Tibial artery (tissue), 4 donors: ENCODE results near the gene CCDC7.

Experiments
- DNase-seq, 2 donors: peaks; one replicate each; pipeline ENCODE4 v3.0.0-alpha.2; 2019
- H3K27ac ChIP-seq, 2 donors: fragments of 200-600 bp; sonication (generic) in 1 of 2; 1 replicate in 1 of 2; 2 replicates in 1 of 2; pipeline ENCODE4 v1.5.1; 2018 to 2019; ENCODE audit warnings: mild to moderate bottlenecking in 1 of 2
- H3K27me3 ChIP-seq, 2 donors: fragments of 200-600 bp; sonication (generic) in 1 of 2; one replicate each; pipeline versions ENCODE4 v1.5.1 to v1.6.0; 2016 to 2019
- H3K36me3 ChIP-seq, 3 donors: fragments of 200-600 bp; sonication (generic) in 2 of 3; one replicate each; pipeline ENCODE4 v1.5.1; 2016 to 2019; ENCODE audit warnings: mild to moderate bottlenecking in 2 of 3
- H3K4me1 ChIP-seq, 4 donors: fragments of 200-600 bp; sonication (generic) in 2 of 4; 1 replicate in 3 of 4; 2 replicates in 1 of 4; pipeline ENCODE4 v1.5.1; 2016 to 2019
- H3K4me3 ChIP-seq, 2 donors: fragments of 200-600 bp; sonication (generic) in 1 of 2; 1 replicate in 1 of 2; 2 replicates in 1 of 2; pipeline ENCODE4 v1.5.1; 2018 to 2019; ENCODE audit warnings: mild to moderate bottlenecking in 2 of 2
- H3K9me3 ChIP-seq, 3 donors: fragments of 200-600 bp; sonication (generic) in 1 of 3; one replicate each; pipeline ENCODE4 v1.5.1; 2016 to 2019
- CTCF ChIP-seq, 2 experiments: fragments of 200-600 bp in 1 of 2; fragments of 450-650 bp in 1 of 2; IDR thresholded peaks; one replicate each; pipeline ENCODE4 v1.5.1; 2017 to 2019; ENCODE audit warnings: antibody characterized with exemption in 2 of 2, mild to moderate bottlenecking in 1 of 2, moderate library complexity in 1 of 2
- intact Hi-C: fragments of 100-400 bp; cut with DNase I; formaldehyde crosslinking; loops from one replicate; pipeline ENCODE4 v1.15.0; 2023; ENCODE audit warnings: low total_unique reads

CCDC7 gene

GRCh38 chr10:32413513-32413912 is 32.4 kb upstream of the CCDC7 start:
- Histone ChIP-seq H3K27ac (no peak overlapping the region), H3K27me3 (no peaks in the 10 kb centered on the region), H3K4me3 (no peak overlapping the region), H3K9me3 (no peaks in the 10 kb centered on the region), H3K4me1 (peaks cover 0 to 36% (median 8%) of the 10 kb centered on the region in 4 donors), H3K36me3 (no peaks in the 10 kb centered on the region)
- intact Hi-C loops, result no loop called here
- DNase-seq, result no peak
- no peak for TF ChIP-seq CTCF (IDR thresholded peaks at IDR 0.05)

GRCh38 chr10:32415361-32415760 is 30.6 kb upstream of the CCDC7 start:
- Histone ChIP-seq H3K27me3 (no peaks in the 10 kb centered on the region), H3K4me3 (no peak overlapping the region), H3K4me1 (peaks cover 0 to 36% (median 8%) of the 10 kb centered on the region in 4 donors), H3K9me3 (no peaks in the 10 kb centered on the region), H3K36me3 (no peaks in the 10 kb centered on the region), H3K27ac (no peak overlapping the region)
- DNase-seq, result no peak
- intact Hi-C loops, result no loop called here
- no peak for TF ChIP-seq CTCF (IDR thresholded peaks at IDR 0.05)

GRCh38 chr10:32417911-32418547 is 27.9 kb upstream of the CCDC7 start:
- intact Hi-C loops, result no loop called here
- Histone ChIP-seq H3K27ac (peak overlapping the region in 1 of 2 donors; percentile 50), H3K36me3 (no peaks in the 10 kb centered on the region), H3K27me3 (no peaks in the 10 kb centered on the region), H3K9me3 (no peaks in the 10 kb centered on the region), H3K4me3 (no peak overlapping the region), H3K4me1 (peaks cover 0 to 19% (median 8%) of the 10 kb centered on the region in 4 donors)
- no peak for DNase-seq
- TF ChIP-seq CTCF (IDR thresholded peaks at IDR 0.05), result no peak

- Histone ChIP-seq H3K4me1 (peaks cover 0 to 13% (median 8%) of the 10 kb centered on the region in 4 donors), H3K36me3 (no peaks in the 10 kb centered on the region), H3K4me3 (no peak overlapping the region), H3K9me3 (no peaks in the 10 kb centered on the region), H3K27me3 (no peaks in the 10 kb centered on the region), H3K27ac (no peak overlapping the region)
- no peak for DNase-seq
- no peak for TF ChIP-seq CTCF (IDR thresholded peaks at IDR 0.05)
- intact Hi-C loops, result no loop called here
Observed at GRCh38 chr10:32418572-32418971, 27.4 kb upstream of the CCDC7 start.

- TF ChIP-seq CTCF (IDR thresholded peaks at IDR 0.05), result no peak
- DNase-seq, result no peak
- Histone ChIP-seq H3K27me3 (no peaks in the 10 kb centered on the region), H3K36me3 (no peaks in the 10 kb centered on the region), H3K27ac (no peak overlapping the region), H3K4me1 (peaks cover 0 to 13% (median 8%) of the 10 kb centered on the region in 4 donors), H3K9me3 (no peaks in the 10 kb centered on the region), H3K4me3 (no peak overlapping the region)
- intact Hi-C loops, result no loop called here
Observed at GRCh38 chr10:32419615-32420014, 26.3 kb upstream of the CCDC7 start.

GRCh38 chr10:32426186-32426585 is 19.8 kb upstream of the CCDC7 start:
- TF ChIP-seq CTCF (IDR thresholded peaks at IDR 0.05), result no peak
- no peak for DNase-seq

More at GRCh38 chr10:32426186-32426585, 19.8 kb upstream of the CCDC7 start:
- Histone ChIP-seq H3K36me3 (no peaks in the 10 kb centered on the region), H3K27me3 (no peaks in the 10 kb centered on the region), H3K4me3 (no peak overlapping the region), H3K9me3 (no peaks in the 10 kb centered on the region), H3K27ac (no peak overlapping the region), H3K4me1 (no peaks in the 10 kb centered on the region)
- intact Hi-C loops, result no loop called here
